ENCODE results near the gene PDLIM5.

- TF ChIP-seq CTCF (IDR thresholded peaks at IDR 0.05) (no peak), TCF7L2 (IDR thresholded peaks at IDR 0.05; ENCODE audit: low read depth, low read length) (no peak), REST (IDR thresholded peaks at IDR 0.05; ENCODE audit: insufficient read depth in 1 of 2, low read depth in 2 of 2, low read length in 1 of 2) (no peak), POLR2AphosphoS5 (IDR thresholded peaks at IDR 0.05; ENCODE audit: low read depth, low read length) (no peak), SIN3A (IDR thresholded peaks at IDR 0.05; ENCODE audit: borderline replicate concordance, insufficient read depth, low read depth, low read length) (no peak)
These were observed 197.0 kb downstream of the PDLIM5 start for GRCh38 chr4:94648699-94649098.
